ENCODE data around the gene PDGFC.

GRCh38 chr4:156792462-156793085 lies 179.0 kb downstream of the PDGFC start:
- no peak for TF ChIP-seq EZH2 (IDR thresholded peaks at IDR 0.05; ENCODE audit: borderline replicate concordance)
- TF ChIP-seq CTCF (IDR thresholded peaks at IDR 0.05; ENCODE audit: poor library complexity): no peak

Measured in hepatocyte (in vitro differentiated cells).